K562 (cell line): ENCODE results near the gene C6orf141. TPM values are rescaled to one million over a fixed set of nuclear protein-coding genes. Genes with fewer than 3 reads are reported as not detected.

Source experiments
- ATAC-seq: fragments of 200-7000 bp; cut with Tn5 transposase; 3 replicates; pipeline ENCODE4 v1.9.1; 2020; ENCODE audit warnings: moderate library complexity
- BruUV-seq: library from RNA; stranded (reverse); fragments of 400-500 nt; replicated peaks from 2 replicates; lab custom pipeline; 2021; lab: Mats Ljungman, UMichigan
- CTCF ChIA-PET: fragments of 300-600 bp; formaldehyde crosslinking; extraction: SDS; loops from one replicate; lab custom pipeline; 2021; ENCODE audit warnings: low intra/inter-chr PET ratio; lab: Yijun Ruan, JAX
- POLR2A ChIA-PET: fragments of 300-600, 350-650 bp; sonication (Branson Sonifier 250); formaldehyde crosslinking; extraction: SDS; loops from one replicate; lab custom pipeline; 2021; ENCODE audit warnings: antibody characterized with exemption, inconsistent platforms; lab: Yijun Ruan, JAX
- DNase-seq, 4 experiments: peaks; one replicate each; pipeline versions ENCODE4 v3.0.0 to v3.0.0-alpha.2; 2011 to 2018; ENCODE audit warnings: low spot score in 3 of 4, mixed read lengths in 3 of 4; ENCODE audit errors: extremely low read depth in 1 of 4
- FAIRE-seq: peaks from 2 replicates; lab custom pipeline; 2011; peaks lifted over from hg19 to GRCh38; lab: Jason Lieb, UNC
- H2AFZ ChIP-seq: 2 replicates; pipeline ENCODE4 v1.6.0; 2011; ENCODE audit warnings: low read depth, low read length, control low read depth, inconsistent platforms
- H3K27ac ChIP-seq: fragments of 200-600 bp; 3 replicates; pipeline ENCODE4 v1.8.0; 2011; ENCODE audit warnings: low read depth, mild to moderate bottlenecking, control low read depth, inconsistent platforms, low read length, moderate library complexity, mixed read lengths; ENCODE audit errors: extremely low read depth
- H3K27me3 ChIP-seq, 2 experiments: fragments of 300-600 bp in 1 of 2; 2 replicates in 1 of 2; 3 replicates in 1 of 2; pipeline versions ENCODE4 v1.6.0 to v1.8.0; 2011; ENCODE audit warnings: inconsistent platforms in 2 of 2, low read length in 2 of 2, mild to moderate bottlenecking in 1 of 2, mixed read lengths in 1 of 2, moderate library complexity in 1 of 2; ENCODE audit not compliant: control insufficient read depth in 2 of 2, insufficient read depth in 2 of 2
- H3K36me3 ChIP-seq: fragments of 300-600 bp; 3 replicates; pipeline ENCODE4 v1.8.0; 2011; ENCODE audit warnings: mild to moderate bottlenecking, low read length, inconsistent platforms; ENCODE audit not compliant: control insufficient read depth, insufficient read depth
- H3K4me1 ChIP-seq, 2 experiments: fragments of 200-600 bp in 1 of 2; replicated peaks in 1 of 2; 2 replicates in 1 of 2; 3 replicates in 1 of 2; pipeline versions ENCODE4 v1.5.1 to v1.8.0; 2011; ENCODE audit warnings: inconsistent platforms in 2 of 2, low read length in 2 of 2, mild to moderate bottlenecking in 1 of 2, mixed read lengths in 1 of 2, moderate library complexity in 1 of 2; ENCODE audit not compliant: control insufficient read depth in 2 of 2, insufficient read depth in 2 of 2
- H3K4me2 ChIP-seq: 2 replicates; pipeline ENCODE4 v1.6.1; 2011; ENCODE audit warnings: low read length, control low read depth, inconsistent platforms, mixed read lengths; ENCODE audit not compliant: insufficient read depth
- H3K4me3 ChIP-seq: fragments of 200-600 bp; sonication (generic), shearing (Covaris generic); 2 replicates; pipeline ENCODE4 v1.5.1; 2016; ENCODE audit warnings: control low read depth, inconsistent platforms
- H3K79me2 ChIP-seq: fragments of 200-600 bp; 3 replicates; pipeline ENCODE4 v1.8.0; 2011; ENCODE audit warnings: low read length, inconsistent platforms; ENCODE audit not compliant: control insufficient read depth, insufficient read depth
- H3K9ac ChIP-seq, 2 experiments: 2 replicates each; pipeline versions ENCODE4 v1.6.0 to v1.6.1; 2011; ENCODE audit warnings: low read depth in 2 of 2, low read length in 2 of 2, control low read depth in 1 of 2, inconsistent platforms in 1 of 2, mild to moderate bottlenecking in 1 of 2, mixed read lengths in 1 of 2; ENCODE audit not compliant: insufficient read depth in 1 of 2
- H3K9me1 ChIP-seq: one replicate; pipeline ENCODE4 v1.6.0; 2011; ENCODE audit warnings: inconsistent platforms, mild to moderate bottlenecking, low read length, moderate library complexity; ENCODE audit not compliant: control insufficient read depth, insufficient read depth
- H3K9me3 ChIP-seq: replicated peaks from 2 replicates; pipeline ENCODE4 v1.5.1; 2011; ENCODE audit warnings: low read depth, low read length, inconsistent platforms; ENCODE audit not compliant: control insufficient read depth, insufficient read depth
- H4K20me1 ChIP-seq: replicated peaks from 2 replicates; pipeline ENCODE4 v1.6.1; 2011; ENCODE audit warnings: low read length, inconsistent platforms, mixed read lengths; ENCODE audit not compliant: control insufficient read depth, insufficient read depth
- CHAMP1 ChIP-seq: fragments of 450-650 bp; IDR thresholded peaks from 2 replicates; pipeline ENCODE4 v1.6.1; 2016; ENCODE audit warnings: mild to moderate bottlenecking
- HNRNPH1 ChIP-seq: fragments of 200-400 bp; formaldehyde crosslinking; optimal IDR thresholded peaks from 2 replicates; pipeline ENCODE3; 2017; ENCODE audit warnings: low read depth, mild to moderate bottlenecking, low read length, moderate library complexity
- HNRNPLL ChIP-seq: fragments of 200-400 bp; formaldehyde crosslinking; IDR thresholded peaks from 2 replicates; pipeline ENCODE4 v1.6.1; 2017; ENCODE audit warnings: low read length, low read depth, mild to moderate bottlenecking; ENCODE audit not compliant: poor library complexity, severe bottlenecking
- MIER1 ChIP-seq: fragments of 450-650 bp; IDR thresholded peaks from 2 replicates; pipeline ENCODE4 v1.6.1; 2016; ENCODE audit warnings: antibody characterized with exemption, mild to moderate bottlenecking, low read depth
- RBM25 ChIP-seq: fragments of 200-400 bp; formaldehyde crosslinking; IDR thresholded peaks from 2 replicates; pipeline ENCODE4 v1.6.1; 2018; ENCODE audit warnings: low read length, low read depth, moderate library complexity; ENCODE audit not compliant: severe bottlenecking
- ZNF589 ChIP-seq: fragments of 200-800 bp; sonication (Bioruptor generic); IDR thresholded peaks from 2 replicates; pipeline ENCODE4 v1.6.1; 2016; ENCODE audit warnings: low read depth, missing genetic modification characterization, missing compliant biosample characterization
- WGBS: fragments of 100-300 bp; shearing (Covaris generic); methylation state at CpG from one replicate; pipeline ENCODE4 v1.1.6; 2016; ENCODE audit warnings: low coverage, mixed read lengths; ENCODE audit not compliant: insufficient coverage; ENCODE audit errors: missing lambda C conversion rate; 5-methylcytosine and 5-hydroxymethylcytosine counted together
- in situ Hi-C: fragments of 300-500 bp; cut with MboI; formaldehyde crosslinking; loops from 4 replicates; pipeline ENCODE4 v1.15.0; 2018; ENCODE audit warnings: inconsistent platforms, mixed read lengths
- intact Hi-C: fragments of 100-400 bp; cut with micrococcal nuclease; formaldehyde crosslinking; loops from 2 replicates; pipeline ENCODE4 v1.14.2; 2022
- polyA plus RNA-seq, 8 experiments: library from polyadenylated mRNA; depleted of rRNA in 4 of 8; stranded (reverse) in 5 of 8; unstranded in 3 of 8; fragments of >200 nt; fragmentation: Nextera tagmentation in 2 of 8; fragmentation: Illumina TruSeq in 1 of 8; extraction: Ambion mirVana in 2 of 8; extraction: Trizol in 1 of 8; gene quantifications; 2 replicates each; pipeline versions ENCODE4 v1.2.1 to v1.2.3, GENCODE V29; 2011 to 2014; ENCODE audit warnings: inconsistent platforms in 1 of 8, missing spikeins in 1 of 8
- total RNA-seq, 7 experiments: library from RNA; depleted of rRNA in 6 of 7; stranded (reverse); fragments of >200 nt in 6 of 7; fragmentation: Illumina TruSeq in 2 of 7; extraction: Trizol in 2 of 7; gene quantifications; 2 replicates each; pipeline versions ENCODE4 v1.2.1 to v1.2.3, GENCODE V29; 2011 to 2021; ENCODE audit warnings: low replicate concordance in 1 of 7
- TF ChIP-seq, protein P1 (sequence below): fragments of 250-450 bp; sonication (Bioruptor Pico); IDR thresholded peaks from 2 replicates; pipeline ENCODE4 v1.4.0; 2020

C6orf141 gene
- total and polyA plus RNA-seq, 9 of the 15 experiments (the other 6 are each of a cell fraction or from before 2014, with no cell fraction given), result not detected

DNA sequence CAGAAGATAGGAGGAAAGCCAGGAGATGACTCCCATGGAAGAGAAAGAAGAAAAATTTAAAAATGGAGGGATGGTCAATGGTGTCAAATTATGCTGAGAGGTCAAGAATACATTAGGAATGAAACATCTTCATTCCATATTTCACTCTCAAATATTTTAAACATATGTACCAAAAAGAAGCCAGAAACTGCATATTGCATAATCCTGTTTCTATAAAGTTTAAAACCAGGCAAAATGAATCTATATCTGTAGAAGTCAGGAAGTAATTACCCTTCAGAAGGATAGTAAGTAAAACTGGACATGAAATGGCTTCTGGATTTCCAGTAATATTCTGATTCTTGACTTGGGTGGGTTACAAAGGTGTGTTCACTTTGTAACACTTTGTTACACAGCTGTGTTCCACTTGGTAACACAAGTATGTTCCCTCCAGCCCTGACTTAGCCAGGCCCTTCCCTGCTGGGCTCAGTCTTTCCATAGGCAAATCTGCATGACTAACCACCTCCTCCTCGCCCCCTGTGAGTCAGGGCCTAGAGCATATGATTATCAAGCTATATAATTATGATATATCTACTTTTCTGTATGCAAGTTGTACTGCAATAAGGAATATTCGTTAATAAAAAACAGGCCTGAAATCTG lies 20.2 kb upstream of the C6orf141 start (continued):
- TF ChIP-seq ZNF589, result no peak

GRCh38 chr6:49531774-49532569 lies 18.5 kb upstream of the C6orf141 start:
- POLR2A ChIA-PET, result interaction anchor here (0.6 to 0.8 kb wide), 5 partner anchors 9 to 51 kb away, joined by 3 to 4 read pairs (median 3); no protein-coding TSS in a partner anchor
- TF ChIP-seq RBM25 (no peak), HNRNPH1 (no peak), CHAMP1 (peak; percentile 83), MIER1 (peak; percentile 58; the same call in 1 of the 2 replicates), HNRNPLL (no peak)
- TF ChIP-seq, protein P1, sequence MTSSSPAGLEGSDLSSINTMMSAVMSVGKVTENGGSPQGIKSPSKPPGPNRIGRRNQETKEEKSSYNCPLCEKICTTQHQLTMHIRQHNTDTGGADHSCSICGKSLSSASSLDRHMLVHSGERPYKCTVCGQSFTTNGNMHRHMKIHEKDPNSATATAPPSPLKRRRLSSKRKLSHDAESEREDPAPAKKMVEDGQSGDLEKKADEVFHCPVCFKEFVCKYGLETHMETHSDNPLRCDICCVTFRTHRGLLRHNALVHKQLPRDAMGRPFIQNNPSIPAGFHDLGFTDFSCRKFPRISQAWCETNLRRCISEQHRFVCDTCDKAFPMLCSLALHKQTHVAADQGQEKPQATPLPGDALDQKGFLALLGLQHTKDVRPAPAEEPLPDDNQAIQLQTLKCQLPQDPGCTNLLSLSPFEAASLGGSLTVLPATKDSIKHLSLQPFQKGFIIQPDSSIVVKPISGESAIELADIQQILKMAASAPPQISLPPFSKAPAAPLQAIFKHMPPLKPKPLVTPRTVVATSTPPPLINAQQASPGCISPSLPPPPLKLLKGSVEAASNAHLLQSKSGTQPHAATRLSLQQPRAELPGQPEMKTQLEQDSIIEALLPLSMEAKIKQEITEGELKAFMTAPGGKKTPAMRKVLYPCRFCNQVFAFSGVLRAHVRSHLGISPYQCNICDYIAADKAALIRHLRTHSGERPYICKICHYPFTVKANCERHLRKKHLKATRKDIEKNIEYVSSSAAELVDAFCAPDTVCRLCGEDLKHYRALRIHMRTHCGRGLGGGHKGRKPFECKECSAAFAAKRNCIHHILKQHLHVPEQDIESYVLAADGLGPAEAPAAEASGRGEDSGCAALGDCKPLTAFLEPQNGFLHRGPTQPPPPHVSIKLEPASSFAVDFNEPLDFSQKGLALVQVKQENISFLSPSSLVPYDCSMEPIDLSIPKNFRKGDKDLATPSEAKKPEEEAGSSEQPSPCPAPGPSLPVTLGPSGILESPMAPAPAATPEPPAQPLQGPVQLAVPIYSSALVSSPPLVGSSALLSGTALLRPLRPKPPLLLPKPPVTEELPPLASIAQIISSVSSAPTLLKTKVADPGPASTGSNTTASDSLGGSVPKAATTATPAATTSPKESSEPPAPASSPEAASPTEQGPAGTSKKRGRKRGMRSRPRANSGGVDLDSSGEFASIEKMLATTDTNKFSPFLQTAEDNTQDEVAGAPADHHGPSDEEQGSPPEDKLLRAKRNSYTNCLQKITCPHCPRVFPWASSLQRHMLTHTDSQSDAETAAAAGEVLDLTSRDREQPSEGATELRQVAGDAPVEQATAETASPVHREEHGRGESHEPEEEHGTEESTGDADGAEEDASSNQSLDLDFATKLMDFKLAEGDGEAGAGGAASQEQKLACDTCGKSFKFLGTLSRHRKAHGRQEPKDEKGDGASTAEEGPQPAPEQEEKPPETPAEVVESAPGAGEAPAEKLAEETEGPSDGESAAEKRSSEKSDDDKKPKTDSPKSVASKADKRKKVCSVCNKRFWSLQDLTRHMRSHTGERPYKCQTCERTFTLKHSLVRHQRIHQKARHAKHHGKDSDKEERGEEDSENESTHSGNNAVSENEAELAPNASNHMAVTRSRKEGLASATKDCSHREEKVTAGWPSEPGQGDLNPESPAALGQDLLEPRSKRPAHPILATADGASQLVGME (CRISPR knock-in tag), result no peak

More at GRCh38 chr6:49531774-49532569, 18.5 kb upstream of the C6orf141 start:
- peak; percentile 55 to 72 (median 60) for DNase-seq
- Histone ChIP-seq H3K9ac (peak overlapping the region in 1 of 2 experiments; percentile 32; a peak in 1 of 4 replicates), H3K9me3 (no peaks in the 10 kb centered on the region), H2AFZ (peak overlapping the region; percentile 92), H3K9me1 (no peaks in the 10 kb centered on the region), H3K36me3 (no peaks in the 10 kb centered on the region), H3K27ac (no peak overlapping the region; the same call in 2 of the 3 replicates), H3K4me1 (no peaks in the 10 kb centered on the region; a peak in 1 of 5 replicates), H3K27me3 (no peaks in the 10 kb centered on the region), H3K4me3 (no peak overlapping the region), H4K20me1 (no peaks in the 10 kb centered on the region), H3K79me2 (no peaks in the 10 kb centered on the region), H3K4me2 (no peak overlapping the region)
- intact Hi-C loops, result loop anchor here (1.0 to 5.0 kb wide), 4 partner anchors 75 to 499 kb away; no protein-coding TSS in a partner anchor
- CTCF ChIA-PET, result interaction anchor here (0.6 to 6.2 kb wide), 10 partner anchors 9 to 500 kb away, joined by 3 to 68 read pairs (median 3); no protein-coding TSS in a partner anchor
- in situ Hi-C loops, result loop anchor here (10.0 kb wide), 1 partner anchor 313 kb away; no protein-coding TSS in a partner anchor
- 2% methylated on average over 3 of the region's 3 CpGs for WGBS
- BruUV-seq, result no TSS peak
- ATAC-seq, result peak; percentile 95
- FAIRE-seq, result peak; percentile 78
